Mucosa of rectum (tissue), 2 donors: ENCODE results near the gene KDM5C.

ENCODE experiments used
- H3K27ac ChIP-seq, 2 donors: one replicate each; pipeline ENCODE4 v1.7.0; 2013; ENCODE audit warnings: inconsistent platforms in 2 of 2, low read depth in 2 of 2, low read length in 2 of 2
- H3K27me3 ChIP-seq, 2 donors: one replicate each; pipeline ENCODE4 v1.7.0; 2013; ENCODE audit warnings: low read length in 2 of 2; ENCODE audit not compliant: control insufficient read depth in 2 of 2, insufficient read depth in 2 of 2
- H3K36me3 ChIP-seq, 2 donors: one replicate each; pipeline ENCODE4 v1.7.0; 2013; ENCODE audit warnings: low read length in 2 of 2; ENCODE audit not compliant: control insufficient read depth in 2 of 2, insufficient read depth in 2 of 2
- H3K4me1 ChIP-seq, 2 donors: one replicate each; pipeline ENCODE4 v1.7.0; 2013; ENCODE audit warnings: low read length in 2 of 2, mild to moderate bottlenecking in 1 of 2; ENCODE audit not compliant: control insufficient read depth in 2 of 2, insufficient read depth in 2 of 2
- H3K4me3 ChIP-seq, 2 donors: one replicate each; pipeline ENCODE4 v1.7.0; 2013; ENCODE audit warnings: low read length in 2 of 2
- H3K9ac ChIP-seq, 2 donors: one replicate each; pipeline ENCODE4 v1.7.0; 2013; ENCODE audit warnings: low read length in 2 of 2, low read depth in 1 of 2, mild to moderate bottlenecking in 1 of 2
- H3K9me3 ChIP-seq, 2 donors: one replicate each; pipeline ENCODE4 v1.7.0; 2013; ENCODE audit warnings: low read length in 2 of 2; ENCODE audit not compliant: control insufficient read depth in 2 of 2
- donor health status: healthy.
- donor health status: Normal muscosa, but diverticular disease.

Gene KDM5C

DNA sequence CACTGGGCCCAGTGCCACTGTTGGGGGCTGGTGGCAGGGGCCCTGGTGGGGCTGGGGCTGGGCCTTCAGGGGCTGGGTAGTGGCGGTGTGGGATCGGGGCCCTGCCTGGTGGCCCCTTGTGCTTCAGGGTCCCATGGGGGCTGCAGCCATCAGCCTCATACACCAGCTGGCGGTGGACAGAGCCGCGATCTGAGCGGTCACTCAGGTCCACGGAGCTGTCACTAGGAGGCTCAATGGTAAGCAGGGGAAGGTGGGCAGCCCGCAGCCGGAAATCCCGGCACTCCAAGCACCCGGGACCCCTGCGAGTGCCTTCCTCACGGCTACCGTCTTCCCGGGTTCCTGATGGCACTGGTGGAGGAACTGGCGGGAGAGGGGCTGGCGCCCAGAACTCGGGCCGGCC is 25.5 kb upstream of the KDM5C start:
- peaks cover 0 to 21% of the 10 kb centered on the region in 2 donors for H3K36me3 ChIP-seq
- no peak overlapping the region for H3K27ac ChIP-seq

DNA sequence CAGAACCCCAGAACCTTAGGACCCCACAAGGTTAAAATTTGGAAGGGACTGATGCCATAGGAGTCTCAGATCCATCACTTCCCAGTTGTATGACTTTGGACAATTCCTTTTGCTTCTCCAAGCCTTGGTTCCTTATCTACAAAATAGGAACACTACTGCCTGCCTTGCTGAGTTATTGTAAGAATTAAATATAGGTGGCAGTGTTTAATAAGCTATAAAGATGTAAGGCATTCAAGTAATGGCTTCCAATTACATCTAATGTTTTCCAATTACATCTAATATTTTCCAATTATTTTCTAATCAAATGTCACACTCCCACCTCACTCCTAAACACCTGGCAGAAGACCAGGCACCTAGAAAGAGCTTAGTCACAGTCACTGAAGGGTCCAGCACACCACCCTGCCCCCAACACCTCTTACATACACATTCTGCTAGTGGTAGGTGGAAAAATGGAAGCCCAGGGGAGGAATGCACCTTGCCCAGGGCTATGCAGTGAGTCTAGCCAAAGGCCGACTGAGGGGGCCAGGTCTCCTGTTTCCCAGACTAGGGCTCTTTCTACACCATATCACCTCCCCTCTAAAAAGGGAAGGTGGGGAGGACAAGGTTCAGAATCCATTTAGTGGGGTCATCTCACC is 24.5 kb upstream of the KDM5C start:
- peaks cover 0 to 21% of the 10 kb centered on the region in 2 donors for H3K36me3 ChIP-seq
- no peaks in the 10 kb centered on the region for H3K4me1 ChIP-seq
- H3K27ac ChIP-seq = no peak overlapping the region
- H3K27me3 ChIP-seq = peaks cover 0 to 2% of the 10 kb centered on the region in 2 donors
- H3K4me3 ChIP-seq = no peak overlapping the region
- no peaks in the 10 kb centered on the region for H3K9me3 ChIP-seq
- no peak overlapping the region for H3K9ac ChIP-seq

More for the DNA sequence above, 25.5 kb upstream of the KDM5C start:
- Histone ChIP-seq H3K4me1 (no peaks in the 10 kb centered on the region), H3K4me3 (no peak overlapping the region), H3K9me3 (no peaks in the 10 kb centered on the region), H3K27me3 (peaks cover 0 to 2% of the 10 kb centered on the region in 2 donors), H3K9ac (no peak overlapping the region)

DNA sequence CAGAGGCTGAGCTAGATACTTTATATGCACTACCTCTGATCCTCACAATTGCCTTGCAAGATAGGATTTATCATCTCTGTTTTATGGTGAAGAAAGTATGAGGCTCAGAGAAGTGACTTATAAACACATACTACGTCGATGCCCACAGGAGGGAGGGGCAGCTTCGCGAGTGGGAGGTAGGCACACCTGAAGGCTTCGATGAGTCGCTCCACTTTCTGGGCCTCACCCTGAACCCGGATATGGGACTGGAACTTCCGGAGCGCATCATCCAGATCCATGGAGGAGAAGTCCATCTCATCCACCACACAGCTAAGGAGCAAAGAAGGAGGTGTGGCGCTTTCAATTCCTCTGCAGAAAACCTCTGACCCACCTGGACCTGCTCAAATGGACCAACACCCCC is 22.9 kb upstream of the KDM5C start:
- Histone ChIP-seq H3K4me3 (no peak overlapping the region), H3K27ac (no peak overlapping the region), H3K4me1 (no peaks in the 10 kb centered on the region), H3K36me3 (peaks cover 0 to 21% of the 10 kb centered on the region in 2 donors), H3K9ac (no peak overlapping the region), H3K27me3 (peaks cover 0 to 4% of the 10 kb centered on the region in 2 donors), H3K9me3 (no peaks in the 10 kb centered on the region)

DNA sequence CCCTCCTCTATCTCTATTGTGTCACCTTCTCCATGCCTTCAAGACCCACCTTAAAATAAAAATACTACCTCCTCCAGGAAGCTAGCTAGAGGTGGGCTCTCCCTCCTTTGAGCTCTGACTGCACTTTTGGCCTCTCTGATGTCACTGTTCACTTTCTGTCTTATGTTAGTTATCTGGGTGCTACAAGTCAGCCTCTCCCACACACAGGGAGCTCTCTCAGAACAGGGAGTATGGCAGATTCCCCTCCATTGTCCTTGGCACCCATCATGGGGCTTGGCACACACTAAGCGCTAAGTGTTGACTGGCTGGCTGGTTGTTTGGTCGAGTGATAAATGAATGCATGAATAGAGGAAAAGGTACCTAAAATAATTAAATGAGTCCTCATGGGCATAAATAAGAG is 21.2 kb upstream of the KDM5C start:
- no peak overlapping the region for H3K4me3 ChIP-seq
- peaks cover 6 to 25% of the 10 kb centered on the region in 2 donors for H3K36me3 ChIP-seq
- no peak overlapping the region for H3K27ac ChIP-seq
- peaks cover 0 to 4% of the 10 kb centered on the region in 2 donors for H3K27me3 ChIP-seq
- no peaks in the 10 kb centered on the region for H3K9me3 ChIP-seq
- no peak overlapping the region for H3K9ac ChIP-seq
- H3K4me1 ChIP-seq = no peaks in the 10 kb centered on the region

DNA sequence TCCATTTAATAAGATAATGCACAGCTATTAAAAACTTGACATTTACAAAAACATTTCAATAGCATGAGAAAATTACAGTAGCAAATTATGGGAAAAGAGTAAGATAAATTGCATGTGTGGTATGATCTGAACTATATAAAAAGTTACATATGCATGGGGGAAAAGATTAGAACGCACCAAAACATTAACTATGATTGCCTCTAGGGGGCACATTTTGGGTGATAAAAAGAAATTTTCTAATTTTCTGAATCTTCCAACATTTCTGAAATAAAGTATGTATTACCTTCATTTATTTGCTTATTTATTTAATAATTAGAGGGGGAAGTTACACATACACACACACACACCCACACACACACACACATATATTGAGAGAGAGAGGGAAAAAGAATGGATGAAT is 19.6 kb upstream of the KDM5C start:
- H3K27me3 ChIP-seq = peaks cover 0 to 4% of the 10 kb centered on the region in 2 donors
- no peak overlapping the region for H3K4me3 ChIP-seq
- no peaks in the 10 kb centered on the region for H3K4me1 ChIP-seq
- no peak overlapping the region for H3K27ac ChIP-seq
- no peaks in the 10 kb centered on the region for H3K9me3 ChIP-seq
- H3K36me3 ChIP-seq = peaks cover 6 to 28% of the 10 kb centered on the region in 2 donors
- no peak overlapping the region for H3K9ac ChIP-seq

DNA sequence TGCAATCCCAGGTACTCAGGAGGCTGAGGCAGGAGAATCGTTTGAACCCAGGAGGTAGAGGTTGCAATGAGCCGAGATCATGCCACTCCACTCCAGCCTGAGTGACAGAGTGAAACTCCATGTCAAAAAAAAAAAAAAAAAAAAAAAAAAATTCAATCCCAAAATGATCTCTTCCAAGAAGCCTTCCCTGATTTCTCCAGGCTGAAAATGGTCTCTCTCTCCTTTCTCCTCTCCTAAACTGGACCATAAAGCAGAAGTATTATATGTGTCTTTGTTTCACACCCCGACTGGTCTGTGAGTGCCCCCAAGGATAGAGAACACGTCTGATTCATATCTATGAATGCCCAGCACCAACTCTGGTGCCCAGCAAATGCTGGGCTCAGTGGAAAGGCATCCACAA is 17.3 kb upstream of the KDM5C start:
- H3K4me3 ChIP-seq = no peak overlapping the region
- peaks cover 0 to 4% of the 10 kb centered on the region in 2 donors for H3K27me3 ChIP-seq
- H3K36me3 ChIP-seq = peaks cover 8 to 30% of the 10 kb centered on the region in 2 donors
- no peaks in the 10 kb centered on the region for H3K9me3 ChIP-seq
- H3K9ac ChIP-seq = no peak overlapping the region
- no peaks in the 10 kb centered on the region for H3K4me1 ChIP-seq
- H3K27ac ChIP-seq = no peak overlapping the region

DNA sequence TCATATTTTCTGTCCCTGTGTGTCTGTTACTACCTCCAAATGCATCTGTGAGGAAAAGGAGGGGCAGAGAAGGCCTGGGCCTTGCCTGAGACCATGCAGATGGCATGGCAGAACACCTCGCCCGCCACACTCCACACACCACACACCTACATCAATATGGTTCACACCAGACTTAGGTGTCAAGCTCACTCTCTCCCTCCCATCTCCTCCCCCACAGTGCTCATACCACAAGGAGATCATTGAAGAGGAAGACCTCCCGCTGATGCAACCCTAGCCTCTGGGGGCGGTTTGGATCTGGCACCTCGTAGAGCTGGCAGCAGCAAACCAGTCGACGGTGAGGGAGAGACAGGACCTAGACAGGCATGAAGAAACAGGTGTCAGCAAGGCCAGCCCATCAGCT is 16.6 kb upstream of the KDM5C start:
- Histone ChIP-seq H3K36me3 (peaks cover 8 to 25% of the 10 kb centered on the region in 2 donors), H3K27me3 (peaks cover 0 to 5% of the 10 kb centered on the region in 2 donors), H3K9ac (no peak overlapping the region), H3K9me3 (no peaks in the 10 kb centered on the region), H3K27ac (no peak overlapping the region), H3K4me3 (no peak overlapping the region), H3K4me1 (no peaks in the 10 kb centered on the region)

DNA sequence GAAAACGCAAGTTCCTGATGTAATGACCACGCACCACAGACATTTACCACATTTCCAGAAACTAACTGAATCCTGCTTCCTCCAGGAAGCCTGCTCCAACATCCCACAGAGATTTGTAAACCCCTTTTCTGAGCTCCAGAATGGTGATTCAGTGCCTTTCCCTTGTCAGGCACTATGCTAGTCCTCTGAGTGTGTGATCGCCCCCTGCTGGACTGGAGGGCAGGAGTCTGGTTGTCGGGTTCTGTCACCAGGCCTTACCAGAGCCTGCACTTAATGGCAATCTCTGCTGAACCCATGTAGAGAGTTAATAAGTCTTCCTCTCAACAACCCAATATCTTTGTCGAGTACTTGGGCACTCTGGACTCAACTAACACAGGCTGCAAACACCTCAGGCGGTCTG is 14.5 kb upstream of the KDM5C start:
- Histone ChIP-seq H3K4me1 (no peaks in the 10 kb centered on the region), H3K27me3 (peaks cover 0 to 7% of the 10 kb centered on the region in 2 donors), H3K36me3 (peaks cover 8 to 25% of the 10 kb centered on the region in 2 donors), H3K4me3 (no peak overlapping the region), H3K27ac (no peak overlapping the region), H3K9ac (no peak overlapping the region), H3K9me3 (no peaks in the 10 kb centered on the region)

DNA sequence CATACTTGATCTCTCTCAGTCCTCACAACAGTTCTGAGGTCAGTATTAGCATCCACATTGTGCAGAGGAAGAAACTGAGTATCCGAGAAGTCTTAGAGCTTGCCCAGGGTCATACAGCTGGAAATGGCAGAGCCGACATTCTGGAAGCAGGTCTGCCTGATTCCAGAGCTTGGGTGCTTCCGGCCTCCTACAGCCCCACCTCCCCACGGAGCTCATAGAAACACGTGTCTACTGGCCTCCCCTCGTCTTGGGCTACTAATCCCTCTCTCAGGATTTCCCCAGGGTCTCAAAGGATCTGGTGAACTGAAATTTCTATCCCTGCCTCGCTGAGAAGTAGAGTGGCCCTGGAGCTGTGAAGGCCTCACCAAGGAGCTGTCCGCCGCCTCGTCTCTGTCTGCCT is 12.0 kb upstream of the KDM5C start:
- Histone ChIP-seq H3K36me3 (peaks cover 8 to 25% of the 10 kb centered on the region in 2 donors), H3K27me3 (peaks cover 5% of the 10 kb centered on the region in 2 donors)

DNA sequence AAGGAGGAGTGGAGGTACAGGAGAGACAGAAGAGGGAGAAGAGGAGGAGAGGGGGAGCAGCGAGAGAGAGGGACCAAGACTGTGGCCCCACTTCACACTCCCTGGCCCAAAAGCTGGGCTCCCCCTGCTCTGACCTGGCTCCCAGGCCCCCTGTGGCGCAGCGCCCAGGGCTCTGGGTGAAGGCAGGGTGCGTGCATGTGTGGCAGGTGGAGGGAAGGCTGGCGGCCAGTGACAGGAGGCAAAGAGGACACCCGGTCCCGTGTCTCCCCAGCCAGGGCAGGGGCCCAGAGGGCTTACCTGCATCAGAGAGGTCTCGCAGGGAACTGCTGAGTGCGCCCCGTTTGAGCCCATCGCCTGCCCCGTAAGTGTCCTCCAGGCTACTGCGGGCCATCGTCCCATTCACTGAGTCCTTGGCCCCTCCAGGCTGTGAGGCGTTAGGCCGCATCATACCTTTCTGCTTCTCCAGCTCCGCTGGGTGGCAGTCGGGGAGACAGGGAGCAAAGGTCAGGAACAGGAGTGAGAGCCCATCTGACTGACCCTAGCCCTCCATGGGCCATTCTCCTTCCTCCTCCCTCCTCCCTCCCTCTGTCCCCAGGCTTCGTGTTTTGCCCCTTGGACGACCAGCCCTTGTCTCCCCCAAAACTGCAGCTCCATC is 11.1 kb upstream of the KDM5C start:
- H3K9ac ChIP-seq = no peak overlapping the region
- no peaks in the 10 kb centered on the region for H3K4me1 ChIP-seq
- H3K27me3 ChIP-seq = peaks cover 5% of the 10 kb centered on the region in 2 donors
- H3K27ac ChIP-seq = no peak overlapping the region
- no peak overlapping the region for H3K4me3 ChIP-seq
- H3K36me3 ChIP-seq = peaks cover 2 to 19% of the 10 kb centered on the region in 2 donors
- no peaks in the 10 kb centered on the region for H3K9me3 ChIP-seq

More for the DNA sequence above, 12.0 kb upstream of the KDM5C start:
- Histone ChIP-seq H3K4me3 (no peak overlapping the region), H3K9ac (no peak overlapping the region), H3K9me3 (no peaks in the 10 kb centered on the region), H3K4me1 (no peaks in the 10 kb centered on the region), H3K27ac (no peak overlapping the region)
